HepG2 (cell line): Measurements from ENCODE around the gene ATP8B2. TPM values are rescaled to one million over a fixed set of nuclear protein-coding genes. Genes with fewer than 3 reads are reported as not detected.

Source experiments
- CENPT ChIP-seq: sonication (generic); formaldehyde crosslinking; IDR thresholded peaks from 2 replicates; pipeline ENCODE4 v1.8.0; 2022; ENCODE audit warnings: low read depth, mild to moderate bottlenecking, moderate library complexity, missing genetic modification reagents
- FOXK2 ChIP-seq: fragments of 450-650 bp; IDR thresholded peaks from 2 replicates; pipeline ENCODE4 v1.6.1; 2016
- FOXM1 ChIP-seq: sonication (generic); formaldehyde crosslinking; IDR thresholded peaks from 2 replicates; pipeline ENCODE4 v1.5.0; 2020; ENCODE audit warnings: missing genetic modification reagents
- HMGXB4 ChIP-seq, 2 experiments: sonication (generic) in 1 of 2; formaldehyde crosslinking in 1 of 2; IDR thresholded peaks; 2 replicates each; pipeline versions ENCODE4 v1.4.0 to v1.6.1; 2018 to 2020; ENCODE audit warnings: missing genetic modification reagents in 2 of 2, borderline replicate concordance in 1 of 2, low read depth in 1 of 2, mild to moderate bottlenecking in 1 of 2, missing biosample characterization in 1 of 2
- HNRNPL ChIP-seq: fragments of 200-400 bp; formaldehyde crosslinking; IDR thresholded peaks from 2 replicates; pipeline ENCODE4 v1.6.1; 2017; ENCODE audit warnings: mild to moderate bottlenecking, low read depth, low read length
- LBX2 ChIP-seq: sonication (generic); formaldehyde crosslinking; IDR thresholded peaks from 2 replicates; pipeline ENCODE4 v1.5.0; 2020; ENCODE audit warnings: missing genetic modification reagents, mild to moderate bottlenecking, borderline replicate concordance
- MEF2D ChIP-seq: sonication (generic); formaldehyde crosslinking; IDR thresholded peaks from 2 replicates; pipeline ENCODE4 v1.5.1; 2020; ENCODE audit warnings: mild to moderate bottlenecking, missing genetic modification reagents
- NFIB ChIP-seq: sonication (generic); formaldehyde crosslinking; IDR thresholded peaks from 2 replicates; pipeline ENCODE4 v1.9.0; 2021; ENCODE audit warnings: missing genetic modification reagents, mild to moderate bottlenecking, borderline replicate concordance
- PCBP1 ChIP-seq: fragments of 200-400 bp; formaldehyde crosslinking; IDR thresholded peaks from 2 replicates; pipeline ENCODE4 v1.6.1; 2017; ENCODE audit warnings: mild to moderate bottlenecking, low read depth, low read length, borderline replicate concordance
- SALL2 ChIP-seq: sonication (generic); formaldehyde crosslinking; IDR thresholded peaks from 2 replicates; pipeline ENCODE4 v1.8.1; 2023; ENCODE audit warnings: mild to moderate bottlenecking, missing genetic modification reagents, inconsistent platforms
- ZBTB4 ChIP-seq: sonication (generic); formaldehyde crosslinking; IDR thresholded peaks from 2 replicates; pipeline ENCODE4 v1.4.0; 2020; ENCODE audit warnings: missing genetic modification reagents, mild to moderate bottlenecking, borderline replicate concordance
- ZNF274 ChIP-seq: sonication (generic); formaldehyde crosslinking; IDR thresholded peaks from 2 replicates; pipeline ENCODE4 v1.5.1; 2020; ENCODE audit warnings: mild to moderate bottlenecking, missing genetic modification reagents
- ZNF354B ChIP-seq: sonication (generic); formaldehyde crosslinking; IDR thresholded peaks from 2 replicates; pipeline ENCODE4 v1.8.0; 2022; ENCODE audit warnings: mild to moderate bottlenecking, missing genetic modification reagents
- ZNF577 ChIP-seq: sonication (generic); formaldehyde crosslinking; IDR thresholded peaks from 2 replicates; pipeline ENCODE4 v1.4.0; 2020; ENCODE audit warnings: mild to moderate bottlenecking, low read depth, missing genetic modification reagents, borderline replicate concordance
- ZNF616 ChIP-seq: sonication (generic); formaldehyde crosslinking; IDR thresholded peaks from 2 replicates; pipeline ENCODE4 v1.5.0; 2020; ENCODE audit warnings: low read depth, mild to moderate bottlenecking, missing genetic modification reagents
- ZNF746 ChIP-seq: sonication (generic); formaldehyde crosslinking; IDR thresholded peaks from 2 replicates; pipeline ENCODE4 v1.8.0; 2022; ENCODE audit warnings: mild to moderate bottlenecking, missing genetic modification reagents
- ZSCAN21 ChIP-seq: sonication (generic); formaldehyde crosslinking; IDR thresholded peaks from 2 replicates; pipeline ENCODE4 v1.8.0; 2022; ENCODE audit warnings: mild to moderate bottlenecking, missing genetic modification reagents, moderate library complexity, borderline replicate concordance
- polyA plus RNA-seq, 8 experiments: library from polyadenylated mRNA; depleted of rRNA in 3 of 8; stranded (reverse) in 7 of 8; unstranded in 1 of 8; fragments of >200 nt; fragmentation: Illumina TruSeq in 4 of 8; extraction: Trizol in 4 of 8; gene quantifications; 2 replicates each; pipeline versions ENCODE4 v1.2.1 to v1.2.3, GENCODE V29; 2011 to 2016; ENCODE audit warnings: low read depth in 4 of 8, missing spikeins in 1 of 8, mixed read lengths in 1 of 8; ENCODE audit not compliant: insufficient read depth in 1 of 8
- total RNA-seq, 5 experiments: library from RNA; depleted of rRNA; stranded (reverse); fragments of >200 nt; fragmentation: Illumina TruSeq; extraction: Trizol; gene quantifications; 2 replicates each; pipeline ENCODE4 v1.2.3, GENCODE V29; 2016; ENCODE audit warnings: low read depth in 1 of 5
- TF ChIP-seq, protein P1 (sequence below): sonication (generic); formaldehyde crosslinking; IDR thresholded peaks from 2 replicates; pipeline ENCODE4 v1.8.1; 2022; ENCODE audit warnings: mild to moderate bottlenecking, missing genetic modification reagents
- TF ChIP-seq, protein P2 (sequence below): sonication (generic); formaldehyde crosslinking; IDR thresholded peaks from 2 replicates; pipeline ENCODE4 v1.4.0; 2020; ENCODE audit warnings: missing genetic modification reagents

ATP8B2 gene
- total and polyA plus RNA-seq, 2 of the 13 experiments (the other 11 are each of a cell fraction or from before 2014, with no cell fraction given) = 20.4 to 39.3 TPM

DNA sequence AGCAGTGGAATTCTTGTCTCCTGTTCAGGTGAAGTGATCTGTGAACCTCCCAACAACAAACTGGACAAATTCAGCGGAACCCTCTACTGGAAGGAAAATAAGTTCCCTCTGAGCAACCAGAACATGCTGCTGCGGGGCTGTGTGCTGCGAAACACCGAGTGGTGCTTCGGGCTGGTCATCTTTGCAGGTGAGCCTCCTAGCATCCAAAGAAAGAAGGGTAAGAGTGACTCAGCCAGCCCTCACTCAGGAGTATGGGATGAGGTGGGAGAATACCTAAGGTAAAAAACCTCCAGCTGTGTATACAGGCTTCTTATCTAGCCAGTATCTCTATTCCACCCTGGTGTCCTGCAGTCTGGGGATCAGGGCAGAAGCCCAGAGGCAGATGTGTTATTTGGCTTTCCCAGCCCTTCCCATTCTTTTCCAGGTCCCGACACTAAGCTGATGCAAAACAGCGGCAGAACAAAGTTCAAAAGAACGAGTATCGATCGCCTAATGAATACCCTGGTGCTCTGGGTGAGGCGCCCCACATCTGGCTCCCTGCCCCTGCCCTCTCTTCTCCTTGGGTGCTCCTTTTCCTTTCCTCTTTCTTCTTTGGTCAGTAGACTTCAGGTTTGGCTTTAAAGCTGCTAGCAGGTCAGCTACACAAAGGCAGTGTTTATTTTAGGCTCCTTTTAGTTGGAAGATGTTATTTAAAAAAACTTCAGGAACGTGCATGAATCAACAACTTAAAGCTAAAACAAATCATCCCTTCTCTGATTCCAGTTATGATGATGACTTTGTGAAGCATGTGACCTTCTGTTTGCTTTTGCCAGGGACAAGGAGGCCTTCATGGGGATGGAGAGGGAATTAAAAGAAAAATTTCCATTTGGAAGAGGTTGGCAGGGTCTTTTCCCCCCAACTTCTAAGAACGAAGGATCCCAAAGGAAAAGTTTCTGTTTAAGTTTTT lies 9.0 kb downstream of the ATP8B2 start (continued):
- TF ChIP-seq ZNF354B (CRISPR knock-in tag) (no peak), ZNF746 (no peak; the same call in 1 of the 2 replicates), SALL2 (peak; percentile 36; the same call in 1 of the 2 replicates), PCBP1 (no peak), ZSCAN21 (CRISPR knock-in tag) (no peak), HMGXB4 (CRISPR knock-in tag; IDR thresholded peaks at IDR 0.05; ENCODE audit: borderline replicate concordance in 1 of 2, low read depth in 1 of 2) (0 out of 4 replicates have a peak, but pooled peaks of 1 of the 2 experiments have one; percentile 8), LBX2 (CRISPR knock-in tag) (no peak), ZBTB4 (CRISPR knock-in tag) (no peak), ZNF616 (CRISPR knock-in tag) (no peak), MEF2D (peak; percentile 39), FOXK2 (no peak), FOXM1 (CRISPR knock-in tag) (no peak), NFIB (no peak), ZNF577 (CRISPR knock-in tag) (no peak), HNRNPL (no peak), CENPT (no peak), ZNF274 (CRISPR knock-in tag) (no peak)
- TF ChIP-seq, protein P1, sequence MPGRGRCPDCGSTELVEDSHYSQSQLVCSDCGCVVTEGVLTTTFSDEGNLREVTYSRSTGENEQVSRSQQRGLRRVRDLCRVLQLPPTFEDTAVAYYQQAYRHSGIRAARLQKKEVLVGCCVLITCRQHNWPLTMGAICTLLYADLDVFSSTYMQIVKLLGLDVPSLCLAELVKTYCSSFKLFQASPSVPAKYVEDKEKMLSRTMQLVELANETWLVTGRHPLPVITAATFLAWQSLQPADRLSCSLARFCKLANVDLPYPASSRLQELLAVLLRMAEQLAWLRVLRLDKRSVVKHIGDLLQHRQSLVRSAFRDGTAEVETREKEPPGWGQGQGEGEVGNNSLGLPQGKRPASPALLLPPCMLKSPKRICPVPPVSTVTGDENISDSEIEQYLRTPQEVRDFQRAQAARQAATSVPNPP (CRISPR knock-in tag) = no peak
- TF ChIP-seq, protein P2, sequence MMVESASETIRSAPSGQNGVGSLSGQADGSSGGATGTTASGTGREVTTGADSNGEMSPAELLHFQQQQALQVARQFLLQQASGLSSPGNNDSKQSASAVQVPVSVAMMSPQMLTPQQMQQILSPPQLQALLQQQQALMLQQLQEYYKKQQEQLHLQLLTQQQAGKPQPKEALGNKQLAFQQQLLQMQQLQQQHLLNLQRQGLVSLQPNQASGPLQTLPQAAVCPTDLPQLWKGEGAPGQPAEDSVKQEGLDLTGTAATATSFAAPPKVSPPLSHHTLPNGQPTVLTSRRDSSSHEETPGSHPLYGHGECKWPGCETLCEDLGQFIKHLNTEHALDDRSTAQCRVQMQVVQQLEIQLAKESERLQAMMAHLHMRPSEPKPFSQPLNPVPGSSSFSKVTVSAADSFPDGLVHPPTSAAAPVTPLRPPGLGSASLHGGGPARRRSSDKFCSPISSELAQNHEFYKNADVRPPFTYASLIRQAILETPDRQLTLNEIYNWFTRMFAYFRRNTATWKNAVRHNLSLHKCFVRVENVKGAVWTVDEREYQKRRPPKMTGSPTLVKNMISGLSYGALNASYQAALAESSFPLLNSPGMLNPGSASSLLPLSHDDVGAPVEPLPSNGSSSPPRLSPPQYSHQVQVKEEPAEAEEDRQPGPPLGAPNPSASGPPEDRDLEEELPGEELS = peak; percentile 82
